Measurements from ENCODE around the gene SGMS1. TPM values are rescaled to one million over a fixed set of nuclear protein-coding genes. Genes with fewer than 3 reads are reported as not detected.

SGMS1 gene
- total and polyA plus RNA-seq, 7 donors, result 3.5 to 81.3 (median 55.7) TPM

- WGBS, 2 donors, result 86 to 92% methylated on average over 1 of the region's 1 CpG
- TF ChIP-seq CTCF (IDR thresholded peaks at IDR 0.05) (no peak), POLR2AphosphoS5 (IDR thresholded peaks at IDR 0.05) (no peak), EP300 (IDR thresholded peaks at IDR 0.05) (no peak), POLR2A (IDR thresholded peaks at IDR 0.05) (no peak)
- H3K27me3 ChIP-seq, result no peaks in the 10 kb centered on the region
- no peak for DNase-seq
- H3K4me3 ChIP-seq, result no peak overlapping the region
- no peaks in the 10 kb centered on the region for H3K9me3 ChIP-seq
- intact Hi-C loops (cut with DNase I), result no loop called here
- H3K36me3 ChIP-seq, result no peaks in the 10 kb centered on the region
- H3K4me1 ChIP-seq, result peaks cover 0 to 11% (median 1%) of the 10 kb centered on the region in 4 donors
- peak overlapping the region in 3 of 4 donors; percentile 10 to 19 (median 19) for H3K27ac ChIP-seq
Measured at GRCh38 chr10:50437248-50437647, 186.5 kb downstream of the SGMS1 start.

- WGBS, 2 donors, result 95 to 97% methylated on average over 4 of the region's 4 CpGs
- H3K4me3 ChIP-seq, result no peak overlapping the region
- H3K27ac ChIP-seq, result peak overlapping the region in 2 of 4 donors; percentile 19
- H3K4me1 ChIP-seq, result peaks cover 0 to 14% (median 4%) of the 10 kb centered on the region in 4 donors
- no peaks in the 10 kb centered on the region for H3K9me3 ChIP-seq
- H3K36me3 ChIP-seq, result no peaks in the 10 kb centered on the region
- H3K27me3 ChIP-seq, result no peaks in the 10 kb centered on the region
- TF ChIP-seq CTCF (IDR thresholded peaks at IDR 0.05) (no peak), POLR2AphosphoS5 (IDR thresholded peaks at IDR 0.05) (no peak), POLR2A (IDR thresholded peaks at IDR 0.05) (no peak), EP300 (IDR thresholded peaks at IDR 0.05) (no peak)
- no peak for DNase-seq
- intact Hi-C loops (cut with DNase I), result no loop called here
Measured at GRCh38 chr10:50436805-50437204, 187.0 kb downstream of the SGMS1 start.

GRCh38 chr10:50432211-50433009 lies 191.3 kb downstream of the SGMS1 start:
- DNase-seq, result no peak

GRCh38 chr10:50431791-50432190 lies 192.0 kb downstream of the SGMS1 start:
- TF ChIP-seq POLR2AphosphoS5 (IDR thresholded peaks at IDR 0.05) (no peak), POLR2A (IDR thresholded peaks at IDR 0.05) (no peak), EP300 (IDR thresholded peaks at IDR 0.05) (no peak), CTCF (IDR thresholded peaks at IDR 0.05) (no peak)
- Histone ChIP-seq H3K4me1 (peaks cover 0 to 13% (median 5%) of the 10 kb centered on the region in 4 donors), H3K36me3 (no peaks in the 10 kb centered on the region), H3K4me3 (no peak overlapping the region), H3K27ac (peak overlapping the region in 3 of 4 donors; percentile 48 to 62 (median 60)), H3K9me3 (no peaks in the 10 kb centered on the region), H3K27me3 (no peaks in the 10 kb centered on the region)
- WGBS, 2 donors, result 63 to 83% methylated on average over 3 of the region's 3 CpGs
- DNase-seq, result no peak
- intact Hi-C loops (cut with DNase I), result no loop called here

More at GRCh38 chr10:50432211-50433009, 191.3 kb downstream of the SGMS1 start:
- TF ChIP-seq EP300 (IDR thresholded peaks at IDR 0.05) (no peak), POLR2A (IDR thresholded peaks at IDR 0.05) (no peak), POLR2AphosphoS5 (IDR thresholded peaks at IDR 0.05) (no peak), CTCF (IDR thresholded peaks at IDR 0.05) (no peak)
- Histone ChIP-seq H3K4me1 (peaks cover 0 to 13% (median 8%) of the 10 kb centered on the region in 4 donors), H3K27ac (peak overlapping the region in 2 of 4 donors; percentile 60 to 62), H3K4me3 (no peak overlapping the region), H3K27me3 (no peaks in the 10 kb centered on the region), H3K9me3 (no peaks in the 10 kb centered on the region), H3K36me3 (no peaks in the 10 kb centered on the region)
- 79 to 92% methylated on average over 1 of the region's 1 CpG for WGBS, 2 donors
- intact Hi-C loops (cut with DNase I), result no loop called here
